ENCODE results near the gene ZNF346. TPM values are rescaled to one million over a fixed set of nuclear protein-coding genes. Genes with fewer than 3 reads are reported as not detected.
A peak's percentile ranks its signal among the peaks of the same experiment; 100 is the strongest.

The ZNF346 gene
- polyA plus RNA-seq, 4 donors = 4.2 to 15.7 (median 5.4) TPM

DNA sequence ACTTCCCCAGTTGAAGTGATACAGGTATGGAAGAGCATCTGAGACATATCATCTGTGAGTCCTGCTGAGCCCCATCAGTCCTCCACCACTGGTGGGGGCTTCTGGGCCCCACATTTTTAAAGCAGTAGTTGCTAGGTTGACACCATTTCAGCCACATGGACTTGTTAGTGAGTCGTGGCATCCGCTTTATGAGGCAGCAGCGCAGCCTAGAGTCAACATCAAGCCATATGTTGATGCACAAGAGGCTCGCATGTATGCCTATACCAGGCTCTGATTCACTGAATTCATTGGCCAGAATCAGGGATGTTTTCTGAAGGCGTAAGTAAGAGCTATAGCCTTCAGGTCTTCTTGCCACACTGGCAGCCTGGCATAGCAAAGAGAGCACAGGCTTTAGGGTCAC lies 26.8 kb downstream of the ZNF346 start:
- H3K4me3 ChIP-seq (ENCODE audit: low read depth in 1 of 3, low read length in 3 of 3) = no peak overlapping the region
- 91 to 95% (median 94%) methylated on average over 5 of the region's 5 CpGs for WGBS, 3 donors
- DNase-seq = no peak
- H3K36me3 ChIP-seq (ENCODE audit: control insufficient read depth in 3 of 3, insufficient read depth in 2 of 3, low read depth in 1 of 3, low read length in 3 of 3) = peaks cover 7 to 49% (median 9%) of the 10 kb centered on the region in 3 donors
- peaks cover 0 to 12% (median 0%) of the 10 kb centered on the region in 3 donors for H3K4me1 ChIP-seq (ENCODE audit: control insufficient read depth in 3 of 3, insufficient read depth in 2 of 3, low read depth in 1 of 3, low read length in 2 of 3)
- no peaks in the 10 kb centered on the region for H3K9me3 ChIP-seq (ENCODE audit: control insufficient read depth in 2 of 2, insufficient read depth in 1 of 2, low read depth in 1 of 2, low read length in 1 of 2)
- H3K27ac ChIP-seq (ENCODE audit: low read depth in 1 of 3, low read length in 2 of 3) = no peak overlapping the region
- H3K27me3 ChIP-seq (ENCODE audit: control insufficient read depth in 3 of 3, insufficient read depth in 3 of 3, low read length in 3 of 3) = no peaks in the 10 kb centered on the region
- FAIRE-seq = no peak

DNA sequence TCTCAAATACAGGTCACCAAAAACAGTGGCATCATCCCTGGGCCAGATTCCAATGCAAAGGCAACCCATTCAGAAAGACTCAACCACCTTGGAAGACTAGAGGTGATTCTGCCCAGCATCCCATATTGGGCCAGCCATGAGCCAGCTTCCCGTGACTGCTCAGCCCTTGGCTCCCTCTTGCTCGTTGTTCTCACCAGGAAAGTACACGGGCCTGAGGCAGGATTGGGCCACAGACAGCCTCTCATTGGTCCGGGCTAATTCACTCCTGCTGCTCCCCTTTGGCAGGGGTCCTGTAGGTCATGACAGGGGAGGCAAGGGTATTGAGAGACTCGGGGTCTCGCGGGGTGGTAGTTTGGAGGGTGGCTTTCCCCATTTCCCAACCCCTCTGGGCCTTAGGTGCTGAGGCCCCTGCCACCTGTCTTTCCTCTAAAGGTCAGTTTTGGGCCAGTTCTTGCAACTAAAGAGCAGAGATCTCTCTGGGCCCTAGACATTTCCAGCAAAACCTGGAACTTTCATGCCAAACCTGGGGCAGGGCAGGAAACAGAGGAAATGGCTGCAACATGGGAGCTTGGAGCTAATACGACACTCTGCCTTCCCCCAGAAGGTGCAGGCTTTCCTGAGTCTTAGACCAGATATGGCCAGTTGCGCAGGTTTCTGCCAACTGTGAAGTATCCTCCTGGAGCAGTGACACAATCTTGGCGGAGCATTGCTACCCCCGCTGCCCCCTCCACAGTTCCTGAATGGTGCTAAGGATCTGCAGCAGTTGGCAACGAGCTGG lies 42.2 kb downstream of the ZNF346 start:
- peaks cover 0 to 41% (median 3%) of the 10 kb centered on the region in 3 donors for H3K36me3 ChIP-seq (ENCODE audit: control insufficient read depth in 3 of 3, insufficient read depth in 2 of 3, low read depth in 1 of 3, low read length in 3 of 3)
- peak overlapping the region in 1 of 3 donors; percentile 71 for H3K27ac ChIP-seq (ENCODE audit: low read depth in 1 of 3, low read length in 2 of 3)
- H3K27me3 ChIP-seq (ENCODE audit: control insufficient read depth in 3 of 3, insufficient read depth in 3 of 3, low read length in 3 of 3) = no peaks in the 10 kb centered on the region
- H3K4me3 ChIP-seq (ENCODE audit: low read depth in 1 of 3, low read length in 3 of 3) = no peak overlapping the region
- H3K9me3 ChIP-seq (ENCODE audit: control insufficient read depth in 2 of 2, insufficient read depth in 1 of 2, low read depth in 1 of 2, low read length in 1 of 2) = no peaks in the 10 kb centered on the region
- WGBS, 3 donors = 83 to 96% (median 90%) methylated on average over 12 of the region's 12 CpGs
- peaks cover 0 to 41% (median 0%) of the 10 kb centered on the region in 3 donors for H3K4me1 ChIP-seq (ENCODE audit: control insufficient read depth in 3 of 3, insufficient read depth in 2 of 3, low read depth in 1 of 3, low read length in 2 of 3)
- no peak for FAIRE-seq
- no peak for DNase-seq

DNA sequence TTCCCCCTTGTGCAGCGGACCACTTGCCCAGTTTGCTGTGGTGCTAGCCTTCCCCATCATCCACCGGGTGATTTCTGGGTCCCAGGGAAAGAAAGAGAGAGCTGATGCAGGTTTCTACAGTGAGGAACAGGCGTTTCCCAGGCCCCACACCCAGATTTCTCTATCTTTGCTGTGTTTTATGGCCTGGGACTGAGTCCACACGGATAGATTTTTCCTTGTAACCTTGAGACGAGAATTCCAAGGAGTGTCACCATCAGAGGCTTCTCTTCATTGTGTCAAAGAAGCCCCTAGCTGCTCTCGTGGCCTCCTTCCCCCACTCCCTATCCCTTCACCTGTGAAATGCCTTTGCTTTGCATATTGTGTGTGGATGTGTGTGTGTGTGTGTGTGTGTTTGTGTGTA lies 43.0 kb downstream of the ZNF346 start:
- no peaks in the 10 kb centered on the region for H3K27me3 ChIP-seq (ENCODE audit: control insufficient read depth in 3 of 3, insufficient read depth in 3 of 3, low read length in 3 of 3)
- H3K4me3 ChIP-seq (ENCODE audit: low read depth in 1 of 3, low read length in 3 of 3) = no peak overlapping the region
- H3K4me1 ChIP-seq (ENCODE audit: control insufficient read depth in 3 of 3, insufficient read depth in 2 of 3, low read depth in 1 of 3, low read length in 2 of 3) = peaks cover 0 to 41% (median 0%) of the 10 kb centered on the region in 3 donors
- DNase-seq = peak; percentile 28 to 78
- peak overlapping the region in 1 of 3 donors; percentile 71 for H3K27ac ChIP-seq (ENCODE audit: low read depth in 1 of 3, low read length in 2 of 3)
- no peaks in the 10 kb centered on the region for H3K9me3 ChIP-seq (ENCODE audit: control insufficient read depth in 2 of 2, insufficient read depth in 1 of 2, low read depth in 1 of 2, low read length in 1 of 2)
- peaks cover 0 to 38% (median 3%) of the 10 kb centered on the region in 3 donors for H3K36me3 ChIP-seq (ENCODE audit: control insufficient read depth in 3 of 3, insufficient read depth in 2 of 3, low read depth in 1 of 3, low read length in 3 of 3)
- no peak for FAIRE-seq
- WGBS, 3 donors = 47 to 71% (median 57%) methylated on average over 6 of the region's 6 CpGs

DNA sequence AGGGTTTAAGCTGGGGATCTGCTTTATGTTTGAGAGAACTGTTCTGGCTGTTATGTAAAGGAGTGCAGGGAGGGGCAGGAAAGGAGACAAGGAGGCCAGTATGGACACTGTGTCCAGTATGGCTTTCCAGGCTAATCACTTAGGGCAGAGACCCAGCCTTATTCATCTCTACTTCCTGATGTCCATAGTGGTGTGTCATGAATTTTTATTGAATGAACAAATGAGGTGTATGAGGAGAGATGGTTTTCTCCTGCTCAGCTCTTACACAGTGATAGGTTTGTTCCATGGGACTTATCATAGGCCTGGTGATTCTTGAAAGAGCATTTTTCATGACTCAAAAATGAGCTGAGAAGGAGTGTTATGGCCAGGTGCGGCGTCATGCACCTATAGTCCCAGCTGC lies 43.7 kb downstream of the ZNF346 start:
- DNase-seq = no peak
- no peak for FAIRE-seq
- peaks cover 0 to 38% (median 3%) of the 10 kb centered on the region in 3 donors for H3K36me3 ChIP-seq (ENCODE audit: control insufficient read depth in 3 of 3, insufficient read depth in 2 of 3, low read depth in 1 of 3, low read length in 3 of 3)
- WGBS, 3 donors = 95 to 97% (median 96%) methylated on average over 2 of the region's 2 CpGs
- no peak overlapping the region for H3K4me3 ChIP-seq (ENCODE audit: low read depth in 1 of 3, low read length in 3 of 3)
- no peaks in the 10 kb centered on the region for H3K9me3 ChIP-seq (ENCODE audit: control insufficient read depth in 2 of 2, insufficient read depth in 1 of 2, low read depth in 1 of 2, low read length in 1 of 2)
- no peaks in the 10 kb centered on the region for H3K27me3 ChIP-seq (ENCODE audit: control insufficient read depth in 3 of 3, insufficient read depth in 3 of 3, low read length in 3 of 3)
- peaks cover 0 to 41% (median 0%) of the 10 kb centered on the region in 3 donors for H3K4me1 ChIP-seq (ENCODE audit: control insufficient read depth in 3 of 3, insufficient read depth in 2 of 3, low read depth in 1 of 3, low read length in 2 of 3)
- peak overlapping the region in 1 of 3 donors; percentile 71 for H3K27ac ChIP-seq (ENCODE audit: low read depth in 1 of 3, low read length in 2 of 3)

DNA sequence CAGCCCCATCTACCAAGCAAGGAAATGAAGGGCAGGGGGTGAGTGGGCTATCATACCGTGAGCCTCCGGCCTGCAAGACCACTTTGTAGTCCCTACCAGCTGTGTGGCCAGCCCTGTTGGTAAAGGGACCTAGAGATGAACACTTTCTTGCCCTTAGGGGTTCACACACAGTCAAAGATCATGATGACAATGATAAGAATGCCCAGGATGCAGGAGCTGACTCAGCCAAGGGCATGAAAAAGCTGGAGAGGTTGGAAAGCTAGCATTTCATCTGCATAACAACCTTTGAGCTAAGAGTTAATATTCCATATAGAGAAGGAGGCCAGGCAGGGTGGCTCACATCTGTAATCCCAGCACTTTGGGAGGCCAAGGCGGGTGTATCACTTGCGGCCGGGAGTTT lies 45.0 kb downstream of the ZNF346 start:
- Histone ChIP-seq H3K4me3 (ENCODE audit: low read depth in 1 of 3, low read length in 3 of 3) (no peak overlapping the region), H3K4me1 (ENCODE audit: control insufficient read depth in 3 of 3, insufficient read depth in 2 of 3, low read depth in 1 of 3, low read length in 2 of 3) (peaks cover 0 to 50% (median 3%) of the 10 kb centered on the region in 3 donors), H3K27ac (ENCODE audit: low read depth in 1 of 3, low read length in 2 of 3) (peak overlapping the region in 1 of 3 donors; percentile 72), H3K36me3 (ENCODE audit: control insufficient read depth in 3 of 3, insufficient read depth in 2 of 3, low read depth in 1 of 3, low read length in 3 of 3) (peaks cover 0 to 35% (median 3%) of the 10 kb centered on the region in 3 donors), H3K9me3 (ENCODE audit: control insufficient read depth in 2 of 2, insufficient read depth in 1 of 2, low read depth in 1 of 2, low read length in 1 of 2) (no peaks in the 10 kb centered on the region), H3K27me3 (ENCODE audit: control insufficient read depth in 3 of 3, insufficient read depth in 3 of 3, low read length in 3 of 3) (no peaks in the 10 kb centered on the region)
- DNase-seq (peak; percentile 26 to 70), FAIRE-seq (no peak)
- WGBS, 3 donors = 94 to 96% (median 96%) methylated on average over 5 of the region's 5 CpGs

DNA sequence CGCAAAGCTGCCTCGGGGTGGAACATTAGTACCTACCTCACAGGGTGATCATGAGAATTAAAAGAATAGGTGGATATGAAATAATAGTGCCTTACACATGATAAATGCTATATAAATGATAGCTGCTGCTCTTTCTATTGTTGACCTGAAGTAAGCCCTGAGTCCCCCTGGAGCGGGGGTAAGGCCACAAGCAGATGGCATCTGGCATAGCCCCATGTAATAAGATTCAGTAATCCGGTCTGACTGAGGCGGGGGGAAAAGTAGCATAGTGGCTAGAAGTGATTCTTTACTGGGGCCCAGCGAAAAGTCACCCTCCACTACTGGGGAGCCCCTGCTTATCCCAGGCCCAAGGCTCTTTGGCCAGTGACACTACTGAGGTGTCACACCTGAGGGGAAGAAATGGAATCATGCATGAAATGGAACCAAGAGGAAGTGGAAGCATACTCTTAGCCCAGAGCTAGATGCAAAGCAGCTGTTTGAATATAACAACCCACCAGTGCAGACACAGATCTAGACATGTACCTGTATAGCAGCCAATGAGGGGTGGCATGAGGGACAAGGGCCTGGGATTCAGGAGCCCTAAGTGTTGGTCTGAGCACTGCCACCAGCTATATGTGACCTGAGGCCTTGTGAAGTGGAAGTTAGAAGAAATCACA lies 48.2 kb downstream of the ZNF346 start:
- Histone ChIP-seq H3K4me3 (ENCODE audit: low read depth in 1 of 3, low read length in 3 of 3) (no peak overlapping the region), H3K36me3 (ENCODE audit: control insufficient read depth in 3 of 3, insufficient read depth in 2 of 3, low read depth in 1 of 3, low read length in 3 of 3) (peaks cover 0 to 18% (median 0%) of the 10 kb centered on the region in 3 donors), H3K9me3 (ENCODE audit: control insufficient read depth in 2 of 2, insufficient read depth in 1 of 2, low read depth in 1 of 2, low read length in 1 of 2) (no peaks in the 10 kb centered on the region), H3K27me3 (ENCODE audit: control insufficient read depth in 3 of 3, insufficient read depth in 3 of 3, low read length in 3 of 3) (no peaks in the 10 kb centered on the region), H3K27ac (ENCODE audit: low read depth in 1 of 3, low read length in 2 of 3) (no peak overlapping the region), H3K4me1 (ENCODE audit: control insufficient read depth in 3 of 3, insufficient read depth in 2 of 3, low read depth in 1 of 3, low read length in 2 of 3) (peaks cover 0 to 38% (median 3%) of the 10 kb centered on the region in 3 donors)
- DNase-seq = no peak
- FAIRE-seq = no peak
- 92 to 96% (median 93%) methylated on average over 6 of the region's 6 CpGs for WGBS, 3 donors

DNA sequence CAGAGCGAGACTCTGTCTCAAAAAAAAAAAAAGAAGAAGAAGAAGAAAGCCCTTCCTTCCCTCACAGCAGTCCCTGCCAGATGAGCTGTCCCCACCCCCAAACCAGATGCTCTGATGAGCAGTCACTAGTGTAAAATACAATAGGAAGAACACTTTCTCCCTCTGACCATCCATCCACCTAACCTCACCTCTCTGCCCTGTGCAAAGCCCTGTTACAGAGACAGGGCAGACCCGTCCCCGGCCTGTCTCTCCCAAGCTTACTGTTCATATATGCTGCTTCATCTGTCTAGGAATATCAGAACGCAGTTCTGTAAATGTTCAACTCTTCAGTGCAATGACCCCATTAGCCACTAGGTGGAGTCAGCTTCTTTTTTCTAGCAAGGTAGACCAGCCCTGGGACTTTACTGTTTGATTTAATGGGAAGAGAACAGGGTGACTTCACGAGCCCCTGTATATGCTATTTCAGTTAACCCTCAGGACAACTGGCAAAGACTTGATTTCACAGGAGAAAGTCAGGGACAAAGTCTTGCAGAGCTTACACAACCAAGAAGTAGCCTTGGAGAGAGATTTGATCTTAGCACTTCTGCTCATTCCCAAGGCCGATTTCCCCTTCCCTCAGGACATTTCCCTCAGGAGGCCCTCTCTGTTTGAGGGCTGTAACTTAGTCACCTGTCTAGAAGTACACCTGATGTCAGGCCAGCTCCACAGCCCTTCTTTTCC lies 49.3 kb downstream of the ZNF346 start:
- H3K27ac ChIP-seq (ENCODE audit: low read depth in 1 of 3, low read length in 2 of 3) = peak overlapping the region in 1 of 3 donors; percentile 80
- no peaks in the 10 kb centered on the region for H3K9me3 ChIP-seq (ENCODE audit: control insufficient read depth in 2 of 2, insufficient read depth in 1 of 2, low read depth in 1 of 2, low read length in 1 of 2)
- FAIRE-seq (no peak), DNase-seq (peak; percentile 87 to 94)
- H3K4me1 ChIP-seq (ENCODE audit: control insufficient read depth in 3 of 3, insufficient read depth in 2 of 3, low read depth in 1 of 3, low read length in 2 of 3) = peaks cover 0 to 27% (median 3%) of the 10 kb centered on the region in 3 donors
- H3K27me3 ChIP-seq (ENCODE audit: control insufficient read depth in 3 of 3, insufficient read depth in 3 of 3, low read length in 3 of 3) = no peaks in the 10 kb centered on the region
- peaks cover 0 to 15% (median 0%) of the 10 kb centered on the region in 3 donors for H3K36me3 ChIP-seq (ENCODE audit: control insufficient read depth in 3 of 3, insufficient read depth in 2 of 3, low read depth in 1 of 3, low read length in 3 of 3)
- no peak overlapping the region for H3K4me3 ChIP-seq (ENCODE audit: low read depth in 1 of 3, low read length in 3 of 3)
- WGBS, 3 donors = 19 to 22% (median 20%) methylated on average over 5 of the region's 6 CpGs

DNA sequence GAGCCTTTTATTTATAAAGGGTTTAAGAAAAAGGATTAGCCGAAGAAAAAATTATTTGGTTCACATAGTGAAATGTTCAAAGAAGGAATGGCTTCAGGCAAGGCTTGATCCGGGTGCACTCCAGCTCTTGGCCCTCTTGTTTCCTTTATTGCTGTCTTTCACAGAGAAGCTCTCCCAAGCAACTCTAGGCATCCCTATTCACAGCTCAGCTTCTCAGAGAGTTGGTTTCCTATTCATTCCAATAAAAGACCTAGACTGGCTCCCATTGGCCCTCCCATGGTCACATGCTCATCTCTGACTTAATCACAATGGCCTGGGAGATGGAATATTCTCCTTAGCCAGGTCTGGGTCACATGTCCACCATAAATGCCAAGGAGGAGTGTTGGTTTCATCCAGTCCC lies 54.8 kb downstream of the ZNF346 start:
- no peak for FAIRE-seq
- H3K9me3 ChIP-seq (ENCODE audit: control insufficient read depth in 2 of 2, insufficient read depth in 1 of 2, low read depth in 1 of 2, low read length in 1 of 2) = no peaks in the 10 kb centered on the region

More for the DNA sequence above, 54.8 kb downstream of the ZNF346 start:
- no peaks in the 10 kb centered on the region for H3K27me3 ChIP-seq (ENCODE audit: control insufficient read depth in 3 of 3, insufficient read depth in 3 of 3, low read length in 3 of 3)
- 91 to 98% (median 96%) methylated on average over 2 of the region's 2 CpGs for WGBS, 3 donors
- no peak overlapping the region for H3K4me3 ChIP-seq (ENCODE audit: low read depth in 1 of 3, low read length in 3 of 3)
- peaks cover 0 to 1% (median 0%) of the 10 kb centered on the region in 3 donors for H3K4me1 ChIP-seq (ENCODE audit: control insufficient read depth in 3 of 3, insufficient read depth in 2 of 3, low read depth in 1 of 3, low read length in 2 of 3)
- H3K27ac ChIP-seq (ENCODE audit: low read depth in 1 of 3, low read length in 2 of 3) = no peak overlapping the region
- H3K36me3 ChIP-seq (ENCODE audit: control insufficient read depth in 3 of 3, insufficient read depth in 2 of 3, low read depth in 1 of 3, low read length in 3 of 3) = peaks cover 0 to 14% (median 0%) of the 10 kb centered on the region in 3 donors
- DNase-seq = no peak
